ENCODE data around the gene CCDC182. TPM values are rescaled to one million over a fixed set of nuclear protein-coding genes. Genes with fewer than 3 reads are reported as not detected.
A peak's percentile ranks its signal among the peaks of the same experiment; 100 is the strongest.

The CCDC182 gene
- total and polyA plus RNA-seq, 2 donors from 2014 or later = not detected

DNA sequence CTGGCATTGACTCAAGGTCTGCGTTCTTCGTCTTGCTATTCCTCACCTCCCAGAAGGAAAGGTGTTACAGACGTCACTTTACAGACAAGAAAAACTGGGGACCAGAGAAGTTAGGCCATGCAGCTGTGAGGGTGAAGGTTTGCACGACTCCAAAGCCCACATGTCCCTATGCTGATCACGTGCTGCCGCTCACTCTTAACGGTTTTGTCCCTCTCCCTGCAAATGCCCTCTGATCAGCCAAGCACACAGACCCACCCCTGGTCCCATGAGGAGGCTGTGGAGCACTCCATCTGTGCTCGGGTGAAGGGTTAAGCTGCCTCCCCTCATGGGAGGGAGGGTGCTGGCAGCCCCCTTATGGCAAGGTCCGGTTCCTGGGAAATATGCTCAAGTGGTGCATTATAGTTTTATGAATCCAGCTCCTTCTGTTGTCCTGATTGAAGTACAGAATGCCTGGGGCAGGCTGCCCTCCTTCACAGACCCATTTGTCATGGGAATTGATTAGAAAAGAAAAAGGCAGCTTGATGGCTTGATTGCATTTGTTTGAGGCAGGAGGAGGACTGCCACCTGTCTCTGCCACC, 18.8 kb downstream of the CCDC182 start:
- no peak overlapping the region for H3K27ac ChIP-seq (ENCODE audit: low read depth in 2 of 2, low read length in 2 of 2)
- FAIRE-seq = no peak
- H3K36me3 ChIP-seq (ENCODE audit: control insufficient read depth in 2 of 3, insufficient read depth in 3 of 3, low read length in 3 of 3) = no peaks in the 10 kb centered on the region
- TF ChIP-seq, protein P1, sequence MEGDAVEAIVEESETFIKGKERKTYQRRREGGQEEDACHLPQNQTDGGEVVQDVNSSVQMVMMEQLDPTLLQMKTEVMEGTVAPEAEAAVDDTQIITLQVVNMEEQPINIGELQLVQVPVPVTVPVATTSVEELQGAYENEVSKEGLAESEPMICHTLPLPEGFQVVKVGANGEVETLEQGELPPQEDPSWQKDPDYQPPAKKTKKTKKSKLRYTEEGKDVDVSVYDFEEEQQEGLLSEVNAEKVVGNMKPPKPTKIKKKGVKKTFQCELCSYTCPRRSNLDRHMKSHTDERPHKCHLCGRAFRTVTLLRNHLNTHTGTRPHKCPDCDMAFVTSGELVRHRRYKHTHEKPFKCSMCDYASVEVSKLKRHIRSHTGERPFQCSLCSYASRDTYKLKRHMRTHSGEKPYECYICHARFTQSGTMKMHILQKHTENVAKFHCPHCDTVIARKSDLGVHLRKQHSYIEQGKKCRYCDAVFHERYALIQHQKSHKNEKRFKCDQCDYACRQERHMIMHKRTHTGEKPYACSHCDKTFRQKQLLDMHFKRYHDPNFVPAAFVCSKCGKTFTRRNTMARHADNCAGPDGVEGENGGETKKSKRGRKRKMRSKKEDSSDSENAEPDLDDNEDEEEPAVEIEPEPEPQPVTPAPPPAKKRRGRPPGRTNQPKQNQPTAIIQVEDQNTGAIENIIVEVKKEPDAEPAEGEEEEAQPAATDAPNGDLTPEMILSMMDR (IDR thresholded peaks at IDR 0.05; ENCODE audit: borderline replicate concordance, extremely low read depth, insufficient read depth) = no peak
- intact Hi-C loops (cut with DNase I) = no loop called here
- peak in 3 of 5 donors; percentile 49 to 69 (median 67) for DNase-seq
- H3K9me3 ChIP-seq (ENCODE audit: control insufficient read depth in 2 of 3, insufficient read depth in 1 of 3, low read length in 3 of 3) = no peaks in the 10 kb centered on the region
- H3K4me1 ChIP-seq (ENCODE audit: control insufficient read depth in 2 of 3, insufficient read depth in 2 of 3, low read depth in 1 of 3, low read length in 3 of 3) = peaks cover 0 to 20% (median 7%) of the 10 kb centered on the region in 3 donors
- no peaks in the 10 kb centered on the region for H3K27me3 ChIP-seq (ENCODE audit: control insufficient read depth, insufficient read depth, low read length)
- no peak overlapping the region for H3K4me3 ChIP-seq (ENCODE audit: low read length in 3 of 3)
- H3K9ac ChIP-seq (ENCODE audit: low read length in 3 of 3) = no peak overlapping the region

DNA sequence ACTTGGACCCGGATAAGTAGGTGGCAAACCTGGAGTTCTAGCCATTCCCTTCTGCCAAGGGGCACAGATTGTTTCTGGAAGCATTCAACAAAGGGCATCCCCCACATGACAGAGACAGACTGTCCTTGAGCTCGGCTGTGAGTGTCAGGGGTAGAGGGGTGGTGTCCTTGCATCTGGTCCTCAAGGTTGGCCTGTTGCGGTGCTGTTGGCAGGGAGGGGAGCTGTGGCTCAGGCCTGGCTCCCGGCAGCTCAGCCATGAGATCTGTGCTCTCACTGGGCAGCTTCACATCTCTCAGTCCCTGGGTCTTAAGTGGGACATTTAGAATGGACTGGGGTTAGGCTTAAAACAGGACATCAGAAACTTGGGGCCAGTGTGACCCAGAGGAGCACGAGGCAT, 20.4 kb downstream of the CCDC182 start:
- Histone ChIP-seq H3K36me3 (ENCODE audit: control insufficient read depth in 2 of 3, insufficient read depth in 3 of 3, low read length in 3 of 3) (no peaks in the 10 kb centered on the region), H3K4me1 (ENCODE audit: control insufficient read depth in 2 of 3, insufficient read depth in 2 of 3, low read depth in 1 of 3, low read length in 3 of 3) (peaks cover 0 to 20% (median 7%) of the 10 kb centered on the region in 3 donors), H3K4me3 (ENCODE audit: low read length in 3 of 3) (no peak overlapping the region), H3K9ac (ENCODE audit: low read length in 3 of 3) (no peak overlapping the region), H3K9me3 (ENCODE audit: control insufficient read depth in 2 of 3, insufficient read depth in 1 of 3, low read length in 3 of 3) (no peaks in the 10 kb centered on the region), H3K27me3 (ENCODE audit: control insufficient read depth, insufficient read depth, low read length) (no peaks in the 10 kb centered on the region), H3K27ac (ENCODE audit: low read depth in 2 of 2, low read length in 2 of 2) (no peak overlapping the region)
- intact Hi-C loops (cut with DNase I) = no loop called here
- FAIRE-seq (no peak), DNase-seq (no peak)
- TF ChIP-seq, protein P1 (IDR thresholded peaks at IDR 0.05; ENCODE audit: borderline replicate concordance, extremely low read depth, insufficient read depth) = no peak

DNA sequence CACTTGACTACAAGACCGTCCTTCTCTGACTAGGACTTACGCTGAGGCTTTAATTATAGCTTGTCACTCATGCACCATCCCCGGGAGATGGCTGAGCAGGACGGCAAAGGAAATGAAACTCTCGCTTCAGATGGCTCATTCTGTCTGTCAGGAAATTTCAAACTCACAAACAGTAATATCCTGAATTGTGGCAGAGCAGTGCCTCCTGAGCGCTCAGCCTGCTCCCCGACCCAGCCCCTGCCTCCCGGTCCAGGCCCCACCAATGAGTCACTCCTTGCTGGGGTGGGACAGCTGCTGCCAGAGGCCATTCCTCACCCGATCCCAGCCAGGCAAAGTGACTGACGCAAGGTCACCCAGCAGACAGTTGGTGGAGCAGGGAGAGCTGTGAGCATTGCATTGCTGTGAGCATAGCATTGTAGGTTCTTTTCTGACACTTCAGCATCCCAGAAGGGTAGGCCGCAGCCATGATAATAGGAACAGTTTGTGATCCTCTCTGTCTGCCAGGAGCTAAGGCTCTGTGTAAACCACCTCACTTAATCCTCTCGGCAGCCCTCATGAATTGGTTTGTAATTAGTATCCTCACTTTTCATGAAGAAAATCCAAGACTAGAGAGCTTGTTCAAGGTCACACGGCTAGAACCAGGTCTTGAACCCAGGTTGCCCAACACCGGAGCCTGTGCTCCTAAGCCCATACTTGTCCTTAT, 20.9 kb downstream of the CCDC182 start:
- intact Hi-C loops (cut with DNase I) = no loop called here
- DNase-seq (peak in 1 of 5 donors; percentile 21), FAIRE-seq (no peak)
- Histone ChIP-seq H3K4me3 (ENCODE audit: low read length in 3 of 3) (no peak overlapping the region), H3K4me1 (ENCODE audit: control insufficient read depth in 2 of 3, insufficient read depth in 2 of 3, low read depth in 1 of 3, low read length in 3 of 3) (peaks cover 0 to 20% (median 7%) of the 10 kb centered on the region in 3 donors), H3K36me3 (ENCODE audit: control insufficient read depth in 2 of 3, insufficient read depth in 3 of 3, low read length in 3 of 3) (no peaks in the 10 kb centered on the region), H3K9ac (ENCODE audit: low read length in 3 of 3) (no peak overlapping the region), H3K27ac (ENCODE audit: low read depth in 2 of 2, low read length in 2 of 2) (no peak overlapping the region), H3K9me3 (ENCODE audit: control insufficient read depth in 2 of 3, insufficient read depth in 1 of 3, low read length in 3 of 3) (no peaks in the 10 kb centered on the region), H3K27me3 (ENCODE audit: control insufficient read depth, insufficient read depth, low read length) (no peaks in the 10 kb centered on the region)
- TF ChIP-seq, protein P1 (IDR thresholded peaks at IDR 0.05; ENCODE audit: borderline replicate concordance, extremely low read depth, insufficient read depth) = no peak
